ENCODE measurements around the gene ZNF92.

ZNF92 gene

DNA sequence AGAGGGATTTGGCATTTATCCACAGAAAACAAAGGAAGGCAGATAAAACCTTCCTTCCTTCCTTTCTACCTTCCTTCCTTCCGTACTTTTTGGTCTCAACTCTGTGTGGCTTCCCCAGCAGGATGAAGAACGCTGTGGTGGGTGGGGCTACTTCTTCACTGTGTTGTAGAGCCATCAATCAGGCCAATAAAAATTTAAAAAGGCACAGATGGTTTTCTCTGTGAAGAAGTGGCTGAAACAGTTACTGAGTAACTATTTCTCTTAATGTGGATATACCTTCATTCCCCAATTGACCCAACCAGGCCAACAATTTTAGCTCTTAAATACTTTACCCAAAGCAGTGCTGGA is 75.8 kb downstream of the ZNF92 start:
- DNase-seq (ENCODE audit: low read depth), result no peak
- no peak for TF ChIP-seq MYC (IDR thresholded peaks at IDR 0.05; ENCODE audit: low read depth, low read length)
- TF ChIP-seq, protein P1, sequence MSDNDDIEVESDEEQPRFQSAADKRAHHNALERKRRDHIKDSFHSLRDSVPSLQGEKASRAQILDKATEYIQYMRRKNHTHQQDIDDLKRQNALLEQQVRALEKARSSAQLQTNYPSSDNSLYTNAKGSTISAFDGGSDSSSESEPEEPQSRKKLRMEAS (IDR thresholded peaks at IDR 0.05; ENCODE audit: low read depth, low read length), result no peak
- no peak for TF ChIP-seq POLR2A (IDR thresholded peaks at IDR 0.05; ENCODE audit: extremely low read depth, insufficient read length)
- TF ChIP-seq, protein P2, sequence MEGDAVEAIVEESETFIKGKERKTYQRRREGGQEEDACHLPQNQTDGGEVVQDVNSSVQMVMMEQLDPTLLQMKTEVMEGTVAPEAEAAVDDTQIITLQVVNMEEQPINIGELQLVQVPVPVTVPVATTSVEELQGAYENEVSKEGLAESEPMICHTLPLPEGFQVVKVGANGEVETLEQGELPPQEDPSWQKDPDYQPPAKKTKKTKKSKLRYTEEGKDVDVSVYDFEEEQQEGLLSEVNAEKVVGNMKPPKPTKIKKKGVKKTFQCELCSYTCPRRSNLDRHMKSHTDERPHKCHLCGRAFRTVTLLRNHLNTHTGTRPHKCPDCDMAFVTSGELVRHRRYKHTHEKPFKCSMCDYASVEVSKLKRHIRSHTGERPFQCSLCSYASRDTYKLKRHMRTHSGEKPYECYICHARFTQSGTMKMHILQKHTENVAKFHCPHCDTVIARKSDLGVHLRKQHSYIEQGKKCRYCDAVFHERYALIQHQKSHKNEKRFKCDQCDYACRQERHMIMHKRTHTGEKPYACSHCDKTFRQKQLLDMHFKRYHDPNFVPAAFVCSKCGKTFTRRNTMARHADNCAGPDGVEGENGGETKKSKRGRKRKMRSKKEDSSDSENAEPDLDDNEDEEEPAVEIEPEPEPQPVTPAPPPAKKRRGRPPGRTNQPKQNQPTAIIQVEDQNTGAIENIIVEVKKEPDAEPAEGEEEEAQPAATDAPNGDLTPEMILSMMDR (IDR thresholded peaks at IDR 0.05; ENCODE audit: low read depth, low read length), result no peak
- no peak overlapping the region for H3K4me3 ChIP-seq (ENCODE audit: low read depth, low read length)
